ENCODE measurements around the gene DNAJC5. TPM values are rescaled to one million over a fixed set of nuclear protein-coding genes. Genes with fewer than 3 reads are reported as not detected.

Gene DNAJC5
- total and polyA plus RNA-seq, 2 donors (not counting 3 experiments of a cell fraction or from before 2014, with no cell fraction given), result 44.7 to 60.3 TPM

GRCh38 chr20:63942250-63942951, 47.5 kb downstream of the DNAJC5 start:
- Histone ChIP-seq H3K4me2 (ENCODE audit: insufficient read depth, low read length) (no peak overlapping the region), H3K79me2 (ENCODE audit: control insufficient read depth, insufficient read depth, low read length) (peaks cover 8% of the 10 kb centered on the region), H3K4me3 (replicated peaks in 1 of 3; ENCODE audit: insufficient read depth in 1 of 3, low read depth in 1 of 3, low read length in 3 of 3) (no peak overlapping the region), H3K9ac (replicated peaks; ENCODE audit: extremely low read depth, insufficient read depth, low read length) (no peak overlapping the region), H3K36me3 (ENCODE audit: control insufficient read depth in 2 of 2, extremely low read depth in 1 of 2, insufficient read depth in 2 of 2, low read length in 2 of 2) (peaks cover 8 to 42% of the 10 kb centered on the region in 2 experiments), H2AFZ (ENCODE audit: low read depth, low read length) (no peak overlapping the region), H3K9me1 (replicated peaks; ENCODE audit: control insufficient read depth, extremely low read depth, insufficient read depth, low read length) (no peaks in the 10 kb centered on the region), H3K27ac (ENCODE audit: insufficient read depth, low read depth, low read length) (peak overlapping the region; percentile 1), H3K4me1 (ENCODE audit: control insufficient read depth, extremely low read depth, insufficient read depth, low read length) (peaks cover 14% of the 10 kb centered on the region), H3K27me3 (ENCODE audit: control insufficient read depth in 2 of 2, insufficient read depth in 2 of 2, low read length in 2 of 2) (no peaks in the 10 kb centered on the region), H4K20me1 (replicated peaks; ENCODE audit: control insufficient read depth, extremely low read depth, insufficient read depth, low read length) (no peaks in the 10 kb centered on the region), H3K9me3 (replicated peaks; ENCODE audit: control insufficient read depth, insufficient read depth, low read length) (no peaks in the 10 kb centered on the region)
- CTCF ChIA-PET, result interaction anchor here (1.1 kb wide), 1 partner anchor 156 kb away, joined by 3 read pairs; no protein-coding TSS in a partner anchor
- POLR2A ChIA-PET, result no interaction called here
- DNase-seq (ENCODE audit: low read depth, low spot score) (peak; percentile 43), FAIRE-seq (peak; percentile 46)
- dilution Hi-C loops (cut with MboI; ENCODE audit: extremely low pct_ligation_motif_present, low sequenced_read_pairs), result no loop called here
- no peak for TF ChIP-seq MYC (IDR thresholded peaks at IDR 0.05; ENCODE audit: low read depth, low read length)
- TF ChIP-seq GATA2 (IDR thresholded peaks at IDR 0.05; ENCODE audit: insufficient read depth, insufficient read length, low read depth, low read length), result no peak
- no peak for TF ChIP-seq FOS (IDR thresholded peaks at IDR 0.05; ENCODE audit: borderline replicate concordance, insufficient read depth, low read length)
- BruUV-seq (replicated peaks), result no TSS peak
- intact Hi-C loops (cut with micrococcal nuclease), result loop anchor here (1.0 kb wide), 1 partner anchor 422 kb away; the partner anchor contains the start of gene PPDPF

- Histone ChIP-seq H3K9ac (replicated peaks; ENCODE audit: extremely low read depth, insufficient read depth, low read length) (no peak overlapping the region), H3K4me2 (ENCODE audit: insufficient read depth, low read length) (no peak overlapping the region)
- dilution Hi-C loops (cut with MboI; ENCODE audit: extremely low pct_ligation_motif_present, low sequenced_read_pairs), result no loop called here
Observed at GRCh38 chr20:63942969-63943807, 48.3 kb downstream of the DNAJC5 start.

More at GRCh38 chr20:63942969-63943807, 48.3 kb downstream of the DNAJC5 start:
- ChIA-PET POLR2A (no interaction called here), CTCF (interaction anchor here (0.7 to 1.1 kb wide), 2 partner anchors 15 to 157 kb away, joined by 3 read pairs; no protein-coding TSS in a partner anchor)
- Histone ChIP-seq H3K79me2 (ENCODE audit: control insufficient read depth, insufficient read depth, low read length) (peaks cover 15% of the 10 kb centered on the region), H3K9me3 (replicated peaks; ENCODE audit: control insufficient read depth, insufficient read depth, low read length) (no peaks in the 10 kb centered on the region), H3K36me3 (ENCODE audit: control insufficient read depth in 2 of 2, extremely low read depth in 1 of 2, insufficient read depth in 2 of 2, low read length in 2 of 2) (peaks cover 8 to 42% of the 10 kb centered on the region in 2 experiments), H2AFZ (ENCODE audit: low read depth, low read length) (no peak overlapping the region), H3K27ac (ENCODE audit: insufficient read depth, low read depth, low read length) (no peak overlapping the region), H3K4me3 (replicated peaks in 1 of 3; ENCODE audit: insufficient read depth in 1 of 3, low read depth in 1 of 3, low read length in 3 of 3) (no peak overlapping the region), H3K27me3 (ENCODE audit: control insufficient read depth in 2 of 2, insufficient read depth in 2 of 2, low read length in 2 of 2) (no peaks in the 10 kb centered on the region), H3K9me1 (replicated peaks; ENCODE audit: control insufficient read depth, extremely low read depth, insufficient read depth, low read length) (no peaks in the 10 kb centered on the region), H3K4me1 (ENCODE audit: control insufficient read depth, extremely low read depth, insufficient read depth, low read length) (peaks cover 17% of the 10 kb centered on the region), H4K20me1 (replicated peaks; ENCODE audit: control insufficient read depth, extremely low read depth, insufficient read depth, low read length) (no peaks in the 10 kb centered on the region)
- FAIRE-seq (peak; percentile 43), DNase-seq (ENCODE audit: low read depth, low spot score) (no peak)
- TF ChIP-seq POLR2A (IDR thresholded peaks at IDR 0.05; ENCODE audit: low read depth, low read length) (peak; percentile 20), GATA2 (IDR thresholded peaks at IDR 0.05; ENCODE audit: insufficient read depth, insufficient read length, low read depth, low read length) (no peak)
- no TSS peak for BruUV-seq (replicated peaks)
- intact Hi-C loops (cut with micrococcal nuclease), result loop anchor here (1.0 kb wide), 1 partner anchor 423 kb away; the partner anchor contains the start of gene PPDPF
